Neural progenitor cell (in vitro differentiated cells): ENCODE data around the gene SUSD1.

Experiments
- CTCF ChIP-seq: fragments of 200-600 bp; sonication (generic); IDR thresholded peaks from 2 replicates; pipeline ENCODE4 v1.5.1; 2017; ENCODE audit warnings: antibody characterized with exemption, mild to moderate bottlenecking
- EZH2 ChIP-seq: fragments of 200-600 bp; sonication (generic); IDR thresholded peaks from 2 replicates; pipeline ENCODE4 v1.6.1; 2017; ENCODE audit warnings: antibody characterized with exemption, mild to moderate bottlenecking, moderate library complexity
- EZH2phosphoT487 ChIP-seq: fragments of 200-600 bp; sonication (generic); IDR thresholded peaks from 2 replicates; pipeline ENCODE4 v1.6.1; 2017; ENCODE audit warnings: antibody characterized with exemption

- TF ChIP-seq CTCF (no peak), EZH2 (no peak), EZH2phosphoT487 (no peak)
Measured at GRCh38 chr9:112056996-112057395, 118.1 kb downstream of the SUSD1 start.
